ENCODE measurements around the gene TEX2. TPM values are rescaled to one million over a fixed set of nuclear protein-coding genes. Genes with fewer than 3 reads are reported as not detected.

The TEX2 gene
- total and polyA plus RNA-seq, 9 of the 15 experiments (the other 6 are each of a cell fraction or from before 2014, with no cell fraction given), result 4.1 to 27.6 (median 19.3) TPM

DNA sequence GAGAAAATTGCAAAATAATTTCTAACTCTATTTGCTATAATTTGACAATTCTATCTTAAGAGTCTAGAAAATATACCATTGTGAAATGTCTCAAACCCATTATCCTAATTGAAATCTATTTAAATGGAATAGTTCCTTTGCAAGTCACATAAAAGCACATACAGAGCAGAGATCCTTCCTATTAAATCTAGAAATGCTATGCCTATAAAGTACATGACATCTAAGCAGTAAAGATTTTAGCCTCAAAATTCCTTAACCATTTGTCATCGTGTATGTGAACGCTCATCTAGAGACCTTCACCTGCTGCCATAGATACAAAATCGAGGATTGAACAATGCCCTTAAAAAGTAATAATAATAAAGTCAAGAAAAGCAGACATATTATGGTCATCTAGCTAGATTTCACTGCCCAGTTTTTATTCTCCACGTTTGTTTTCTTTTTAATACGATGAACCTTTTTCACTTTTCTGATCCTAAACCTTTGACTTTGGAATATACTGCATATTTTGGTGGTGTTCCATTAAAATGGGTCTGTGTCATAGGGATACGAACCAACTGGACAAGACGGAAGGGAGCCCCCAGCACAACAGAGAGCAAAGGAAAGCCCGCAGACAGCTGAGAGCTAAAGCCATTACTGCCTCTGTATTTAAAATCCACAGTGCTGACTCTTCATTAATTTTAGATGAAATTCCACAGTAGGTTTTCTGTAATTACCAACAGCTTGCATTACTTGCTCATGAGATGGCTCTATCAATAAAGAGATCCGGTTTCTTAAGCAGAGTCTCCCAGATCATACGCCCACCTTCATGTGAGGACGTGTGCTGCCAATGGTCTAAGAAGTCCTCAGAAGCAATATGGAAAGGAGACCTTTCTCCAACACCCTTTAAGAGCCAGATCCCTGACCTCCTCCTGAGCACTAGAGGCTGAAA is 17.6 kb downstream of the TEX2 start:
- CTCF ChIA-PET (ENCODE audit: low intra/inter-chr PET ratio), result no interaction called here

More for the DNA sequence above, 17.6 kb downstream of the TEX2 start:
- TF ChIP-seq ZNF41 (CRISPR knock-in tag; conservative IDR thresholded peaks at IDR 0.05) (no peak), ZNF316 (IDR thresholded peaks at IDR 0.05) (peak; percentile 25; the same call in 1 of the 2 replicates), KLF10 (CRISPR knock-in tag; IDR thresholded peaks at IDR 0.05) (no peak), HMGN3 (IDR thresholded peaks at IDR 0.05; ENCODE audit: borderline replicate concordance, extremely low read depth, insufficient read length, low read depth, low read length) (no peak), ZC3H11A (IDR thresholded peaks at IDR 0.05; ENCODE audit: low read depth, low read length) (no peak)
- TF ChIP-seq, protein P1, sequence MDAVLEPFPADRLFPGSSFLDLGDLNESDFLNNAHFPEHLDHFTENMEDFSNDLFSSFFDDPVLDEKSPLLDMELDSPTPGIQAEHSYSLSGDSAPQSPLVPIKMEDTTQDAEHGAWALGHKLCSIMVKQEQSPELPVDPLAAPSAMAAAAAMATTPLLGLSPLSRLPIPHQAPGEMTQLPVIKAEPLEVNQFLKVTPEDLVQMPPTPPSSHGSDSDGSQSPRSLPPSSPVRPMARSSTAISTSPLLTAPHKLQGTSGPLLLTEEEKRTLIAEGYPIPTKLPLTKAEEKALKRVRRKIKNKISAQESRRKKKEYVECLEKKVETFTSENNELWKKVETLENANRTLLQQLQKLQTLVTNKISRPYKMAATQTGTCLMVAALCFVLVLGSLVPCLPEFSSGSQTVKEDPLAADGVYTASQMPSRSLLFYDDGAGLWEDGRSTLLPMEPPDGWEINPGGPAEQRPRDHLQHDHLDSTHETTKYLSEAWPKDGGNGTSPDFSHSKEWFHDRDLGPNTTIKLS (IDR thresholded peaks at IDR 0.05; ENCODE audit: borderline replicate concordance, low read depth), result no peak
- TF ChIP-seq, protein P2, sequence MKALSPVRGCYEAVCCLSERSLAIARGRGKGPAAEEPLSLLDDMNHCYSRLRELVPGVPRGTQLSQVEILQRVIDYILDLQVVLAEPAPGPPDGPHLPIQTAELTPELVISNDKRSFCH (CRISPR knock-in tag; IDR thresholded peaks at IDR 0.05), result no peak
- TF ChIP-seq, protein P2 (tag; IDR thresholded peaks at IDR 0.05), result no peak
- Histone ChIP-seq H3K36me3 (ENCODE audit: control insufficient read depth, insufficient read depth, low read length) (no peaks in the 10 kb centered on the region), H4K20me1 (replicated peaks; ENCODE audit: control insufficient read depth, insufficient read depth, low read length) (peaks cover 5% of the 10 kb centered on the region; the same call in 1 of the 2 replicates), H3K9me1 (ENCODE audit: control insufficient read depth, insufficient read depth, low read length) (peaks cover under 1% of the 10 kb centered on the region), H3K9me3 (replicated peaks; ENCODE audit: control insufficient read depth, insufficient read depth, low read depth, low read length) (no peaks in the 10 kb centered on the region), H3K4me1 (replicated peaks in 1 of 2; ENCODE audit: control insufficient read depth in 2 of 2, insufficient read depth in 2 of 2, low read length in 2 of 2) (peaks cover 8 to 11% of the 10 kb centered on the region in 2 experiments; a peak in 4 of 5 replicates), H3K27ac (ENCODE audit: extremely low read depth, low read depth, low read length) (no peak overlapping the region), H3K27me3 (ENCODE audit: control insufficient read depth in 2 of 2, insufficient read depth in 2 of 2, low read length in 2 of 2) (no peaks in the 10 kb centered on the region), H2AFZ (ENCODE audit: low read depth, low read length) (no peak overlapping the region), H3K79me2 (ENCODE audit: control insufficient read depth, insufficient read depth, low read length) (peaks cover 83% of the 10 kb centered on the region), H3K4me3 (no peak overlapping the region), H3K9ac (ENCODE audit: insufficient read depth in 1 of 2, low read depth in 2 of 2, low read length in 2 of 2) (no peak overlapping the region), H3K4me2 (ENCODE audit: insufficient read depth, low read length) (no peak overlapping the region)
- in situ Hi-C loops (cut with MboI), result no loop called here
- BruUV-seq (replicated peaks), result no TSS peak
- ATAC-seq, result no peak
- intact Hi-C loops (cut with micrococcal nuclease), result no loop called here
- no peak for FAIRE-seq
- POLR2A ChIA-PET, result interaction anchor here (0.6 kb wide), 2 partner anchors 8 to 545 kb away, joined by 3 read pairs; no protein-coding TSS in a partner anchor
- DNase-seq (ENCODE audit: extremely low read depth in 1 of 4, low spot score in 3 of 4), result no peak
- 74% methylated on average over 11 of the region's 11 CpGs for WGBS (ENCODE audit: insufficient coverage, low coverage, missing lambda C conversion rate)
